ENCODE data around the gene SEC14L2. TPM values are rescaled to one million over a fixed set of nuclear protein-coding genes. Genes with fewer than 3 reads are reported as not detected.

Gene SEC14L2
- total RNA-seq, 4 donors from 2014 or later: 0.38 to 4.4 (median 3.0) TPM

GRCh38 chr22:30439836-30440235, 43.0 kb downstream of the SEC14L2 start:
- TF ChIP-seq CTCF (IDR thresholded peaks at IDR 0.05; ENCODE audit: low read depth): no peak

GRCh38 chr22:30441088-30441487, 44.3 kb downstream of the SEC14L2 start:
- TF ChIP-seq CTCF (IDR thresholded peaks at IDR 0.05; ENCODE audit: low read depth): no peak

GRCh38 chr22:30444632-30445437, 48.0 kb downstream of the SEC14L2 start:
- no peak for TF ChIP-seq CTCF (IDR thresholded peaks at IDR 0.05; ENCODE audit: low read depth)

- no peak for TF ChIP-seq CTCF (IDR thresholded peaks at IDR 0.05; ENCODE audit: low read depth)
Measured at GRCh38 chr22:30445438-30446145, 48.8 kb downstream of the SEC14L2 start.

- no peak for TF ChIP-seq CTCF (IDR thresholded peaks at IDR 0.05; ENCODE audit: low read depth)
Measured at GRCh38 chr22:30447656-30448055, 50.8 kb downstream of the SEC14L2 start.

- no peak for TF ChIP-seq CTCF (IDR thresholded peaks at IDR 0.05; ENCODE audit: low read depth)
Measured at GRCh38 chr22:30452861-30453260, 56.0 kb downstream of the SEC14L2 start.

GRCh38 chr22:30453731-30454510, 57.1 kb downstream of the SEC14L2 start:
- no peak for TF ChIP-seq CTCF (IDR thresholded peaks at IDR 0.05; ENCODE audit: low read depth)

All from subcutaneous adipose tissue (tissue), 4 donors.